Eye (tissue), 1 donor: Measurements from ENCODE around the gene CLASP1.
"Not testable (repeated sequence)": the region's sequence is repeated elsewhere in the genome, so short reads cannot be mapped to it uniquely, and the experiment has no call there.

Experiments
- DNase-seq: peaks from one replicate; pipeline ENCODE4 v3.0.0-alpha.2; 2015

CLASP1 gene

DNA sequence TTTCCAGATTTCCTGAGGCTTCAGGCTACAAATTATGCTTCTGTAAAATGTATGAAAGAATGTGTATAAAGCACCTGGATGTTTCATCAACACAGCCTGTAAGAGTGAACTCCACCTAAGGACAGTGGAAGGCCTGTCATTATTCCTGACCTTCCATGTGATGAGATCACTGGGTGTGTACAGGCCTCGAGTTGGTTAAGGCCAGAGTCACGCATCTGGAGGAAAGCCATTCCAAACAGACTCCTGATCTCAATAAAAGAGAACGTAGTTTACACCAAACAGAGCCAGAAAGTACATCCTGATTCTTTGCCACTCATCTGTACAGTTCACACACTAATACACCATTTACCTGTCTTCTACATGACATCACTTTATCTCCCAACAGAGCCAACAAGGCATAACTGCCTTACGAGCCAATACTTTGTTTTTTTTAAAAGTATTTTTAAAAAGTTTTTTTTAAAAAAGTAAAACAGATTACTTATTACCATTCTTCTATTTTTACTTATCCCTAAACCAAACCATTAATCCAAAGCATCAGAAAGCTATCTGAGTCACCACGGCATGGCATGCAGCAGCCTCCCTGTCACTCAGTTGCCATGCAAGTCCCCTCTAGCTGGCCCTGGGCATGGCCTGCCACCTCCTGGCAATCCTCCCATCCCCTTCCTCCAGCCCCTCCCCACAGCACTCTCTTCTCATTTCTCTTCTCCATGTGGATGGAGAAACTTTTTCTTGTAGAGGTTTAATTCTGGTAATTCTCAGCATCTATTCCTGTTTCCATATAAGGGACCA lies 285.4 kb downstream of the CLASP1 start:
- no peak for DNase-seq

DNA sequence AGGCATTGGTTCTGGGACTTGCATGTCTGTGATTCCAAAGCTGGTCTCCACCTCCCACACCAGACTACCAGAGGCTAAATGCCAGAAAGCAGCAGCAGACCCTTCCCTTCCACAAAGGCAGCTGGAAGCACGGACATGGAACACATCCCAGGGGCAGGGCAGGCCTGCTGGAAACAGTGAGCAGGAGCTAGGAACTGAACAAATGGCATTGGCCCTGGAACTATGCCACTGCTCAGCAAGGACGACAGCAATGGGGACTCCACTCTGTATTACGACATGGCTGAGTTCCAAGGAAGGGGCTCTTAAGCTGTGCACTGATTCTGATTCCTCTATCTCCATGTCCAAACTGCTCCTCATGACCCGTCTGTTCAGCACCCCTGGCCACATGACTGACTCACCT lies 286.5 kb downstream of the CLASP1 start:
- DNase-seq: no peak

DNA sequence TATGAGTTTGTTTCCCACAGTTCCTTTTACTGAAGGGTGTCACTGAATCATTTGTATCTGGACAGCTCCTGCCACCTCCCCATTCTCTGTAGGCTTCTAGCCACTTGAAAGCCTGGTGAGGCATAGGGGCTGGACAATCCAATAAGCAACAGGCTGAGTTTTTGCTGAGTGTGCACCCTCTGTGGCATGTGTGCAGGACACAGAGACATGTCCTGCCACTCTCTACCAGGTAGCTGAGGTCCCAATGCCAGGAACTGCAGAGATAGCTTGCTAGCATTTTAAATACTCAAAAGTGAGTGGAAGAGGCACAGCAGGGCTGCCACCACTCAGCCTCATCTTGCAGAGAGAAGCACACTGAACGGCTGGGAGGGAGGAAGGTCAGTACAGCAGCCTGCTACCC lies 287.0 kb downstream of the CLASP1 start:
- no peak for DNase-seq

DNA sequence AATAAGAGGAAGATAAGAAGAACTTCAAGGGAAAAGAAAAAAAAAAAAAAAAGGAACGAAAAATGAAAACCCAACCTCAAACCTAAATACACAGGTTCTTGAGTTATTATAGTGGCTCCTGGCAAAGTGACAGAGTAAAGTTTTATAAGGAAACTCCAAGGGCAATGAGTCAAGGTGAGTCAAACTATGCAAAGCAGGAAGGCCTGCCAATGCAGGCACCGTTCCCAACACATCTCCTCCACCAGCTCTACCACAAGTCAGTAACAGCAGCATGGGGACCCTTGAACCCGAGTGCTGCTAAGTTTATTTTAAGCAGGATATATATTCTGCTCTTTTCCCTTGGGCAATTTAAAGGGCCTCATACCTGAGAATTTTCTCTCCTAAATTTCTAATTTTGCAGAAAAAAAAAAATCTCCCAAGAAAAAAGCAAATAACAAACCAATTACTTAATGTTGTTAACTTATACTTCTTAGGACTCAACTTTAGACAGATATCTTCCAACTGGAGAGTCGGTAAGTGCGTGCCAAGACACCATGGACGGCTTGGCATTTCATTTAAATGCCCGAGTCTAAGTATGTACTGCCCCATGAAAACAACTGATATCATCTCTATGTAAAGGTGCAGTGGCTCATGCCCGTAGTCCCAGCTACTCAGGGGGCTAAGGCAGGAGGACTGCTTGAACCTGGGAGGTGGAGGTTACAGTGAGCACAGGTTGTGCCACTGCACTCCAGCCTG lies 288.5 kb downstream of the CLASP1 start:
- DNase-seq: no peak

DNA sequence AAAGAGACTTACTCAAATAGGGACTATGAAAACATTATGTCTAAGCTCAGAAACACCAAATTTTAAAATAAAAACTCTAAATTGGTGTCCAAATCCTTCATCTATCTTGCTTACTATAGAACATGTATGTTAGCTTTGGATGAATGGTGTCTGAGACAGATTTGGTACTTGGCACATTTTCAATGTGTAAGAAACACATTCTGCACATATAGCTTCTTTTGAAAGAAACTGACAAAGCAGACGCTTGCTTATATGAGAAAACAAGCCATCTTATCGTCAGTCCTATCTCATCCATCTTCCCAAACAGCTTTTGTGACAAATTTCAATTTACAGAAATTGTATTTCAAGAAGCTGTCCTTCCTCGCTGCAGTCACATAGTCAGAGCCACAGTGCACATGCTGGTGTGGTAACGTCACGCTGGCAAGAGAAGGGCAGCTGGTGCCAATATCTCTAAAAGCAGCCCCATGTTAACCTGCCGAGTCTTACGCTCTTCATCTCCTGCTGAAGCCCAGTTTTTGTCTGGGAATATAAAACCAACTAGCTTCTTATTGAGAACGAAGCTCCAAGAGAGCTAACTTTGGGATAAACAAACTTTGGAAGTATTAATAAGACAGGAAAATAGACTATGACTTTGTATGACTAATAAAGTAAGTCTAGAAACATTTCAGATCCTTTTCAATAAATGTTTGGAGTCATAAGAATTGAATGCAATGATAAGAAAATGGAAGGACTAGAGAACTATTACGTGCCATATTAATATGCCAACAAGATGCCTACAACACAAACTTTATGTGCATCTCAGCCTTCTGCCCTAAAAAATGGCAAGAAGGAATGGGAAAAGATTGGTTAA lies 289.3 kb downstream of the CLASP1 start:
- no peak for DNase-seq

DNA sequence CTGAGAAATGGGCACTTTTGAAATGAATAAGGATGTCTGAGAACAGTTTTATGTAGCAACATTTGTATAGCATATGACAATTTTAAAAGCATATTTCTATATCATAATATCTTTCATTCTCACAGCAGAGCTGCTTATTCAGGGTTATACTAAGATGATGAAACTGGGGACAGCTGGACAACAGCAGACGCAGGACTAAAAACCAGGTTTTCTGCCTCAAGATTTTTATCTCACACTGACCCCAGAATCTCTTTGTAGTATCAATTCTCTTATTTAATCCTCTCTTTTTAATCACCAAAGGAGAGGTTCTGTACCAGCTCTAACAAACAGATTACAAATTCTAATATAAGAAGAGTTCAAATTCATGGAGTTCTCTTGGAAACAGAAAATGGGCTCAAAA lies 290.1 kb downstream of the CLASP1 start:
- no peak for DNase-seq

DNA sequence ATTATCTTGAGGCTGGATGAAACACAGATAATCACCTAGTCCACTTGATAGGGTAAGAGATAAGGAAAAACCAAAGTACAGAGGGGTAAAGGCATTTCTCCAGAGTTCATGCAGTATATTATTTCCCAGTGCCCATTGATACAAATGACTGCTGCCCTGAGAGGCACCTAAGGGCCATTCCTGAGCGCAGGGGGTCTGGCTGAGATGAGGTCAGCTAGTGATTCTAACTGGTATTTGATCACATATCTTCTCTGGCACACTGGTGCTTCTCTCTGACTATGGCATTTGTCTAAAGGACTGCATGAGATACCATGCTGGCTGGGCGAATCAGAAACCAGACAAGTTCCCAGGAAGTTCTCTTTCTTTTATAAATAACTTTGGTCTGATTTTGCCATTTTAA lies 291.0 kb downstream of the CLASP1 start:
- DNase-seq: no peak

DNA sequence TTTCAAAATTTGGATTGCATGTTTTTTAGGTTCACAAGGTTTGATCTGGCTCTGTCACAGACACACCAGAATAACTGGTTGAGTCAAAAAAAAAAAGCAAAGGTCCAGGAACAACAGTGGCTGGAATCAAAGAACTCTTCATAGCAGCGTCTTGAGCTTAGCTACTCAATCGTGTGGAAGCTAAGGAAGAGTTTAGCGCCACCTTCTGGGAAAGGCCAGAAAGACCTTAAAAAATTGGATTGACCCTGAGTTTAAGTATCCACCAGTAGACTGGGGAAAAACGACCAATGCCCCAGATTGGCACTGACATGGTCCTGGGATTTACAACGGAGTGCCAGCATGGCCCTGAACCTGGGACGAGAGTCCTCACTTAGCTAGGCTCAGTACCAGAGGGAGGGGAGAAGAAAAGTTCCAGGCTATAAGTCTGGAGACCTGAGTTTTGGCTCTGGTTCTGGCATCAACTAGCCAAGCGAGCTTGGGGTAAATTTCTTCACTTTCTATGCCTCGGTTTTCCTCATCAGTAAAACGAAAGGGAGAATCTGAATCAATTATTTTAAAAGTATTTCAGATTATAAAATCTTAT lies 293.1 kb downstream of the CLASP1 start:
- peak; percentile 89 for DNase-seq

DNA sequence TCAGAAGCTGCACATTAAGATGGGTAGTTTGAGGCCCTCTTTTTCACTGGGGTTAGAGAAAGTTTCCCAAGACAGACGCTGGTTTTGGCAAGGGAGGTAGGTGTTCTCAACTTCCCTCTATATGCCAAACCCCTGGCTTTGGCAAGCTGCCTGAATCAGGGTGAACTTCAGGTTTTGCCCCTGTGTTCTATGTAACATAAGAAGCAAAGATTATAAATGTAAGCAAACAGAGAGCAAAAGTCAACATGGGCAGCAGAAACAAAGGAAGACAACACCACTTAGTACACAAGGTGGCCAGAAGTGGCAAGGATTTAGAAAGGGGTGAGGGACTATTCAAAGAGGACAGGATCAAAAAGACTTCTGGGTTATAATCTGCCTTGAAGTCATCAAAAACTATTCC lies 293.8 kb downstream of the CLASP1 start:
- no peak for DNase-seq

DNA sequence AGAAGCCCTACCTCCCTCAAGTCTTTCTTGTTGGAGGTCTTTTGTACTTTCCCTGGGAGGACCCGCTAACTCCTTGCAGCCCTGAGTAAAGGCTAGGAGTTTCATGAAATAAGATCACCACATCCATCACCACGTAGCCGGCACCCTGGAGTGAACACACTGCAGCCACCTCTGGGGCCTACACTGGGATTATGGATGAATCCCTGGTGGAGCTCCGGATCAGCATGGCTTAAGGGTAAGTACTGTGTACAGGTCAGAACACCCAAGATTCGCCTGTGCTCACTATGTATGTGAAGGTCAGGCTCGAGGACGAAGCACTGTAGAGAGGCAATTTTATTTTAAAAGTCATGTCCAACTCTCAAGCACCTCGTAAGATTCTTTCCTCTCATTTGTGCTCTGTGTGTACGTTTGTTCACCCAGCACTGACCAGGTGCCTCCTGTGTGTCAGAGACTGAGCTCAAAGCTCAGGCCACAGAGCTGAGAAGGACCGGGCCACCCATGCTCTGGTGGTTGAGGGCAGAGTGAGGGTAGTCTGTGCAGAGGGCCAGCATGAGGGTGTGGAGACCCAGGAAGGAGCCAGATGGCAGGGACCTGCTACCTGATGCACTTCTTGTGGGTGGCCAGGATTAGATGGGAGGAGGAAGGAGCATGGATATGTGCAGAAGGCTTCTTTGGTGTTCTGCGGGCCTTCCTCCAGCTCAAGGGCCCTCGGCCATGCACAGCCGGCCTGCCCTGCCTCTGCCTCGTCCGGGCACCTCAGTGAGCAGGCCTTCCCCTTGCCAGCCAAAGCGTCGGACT lies 297.5 kb downstream of the CLASP1 start:
- DNase-seq: no peak

DNA sequence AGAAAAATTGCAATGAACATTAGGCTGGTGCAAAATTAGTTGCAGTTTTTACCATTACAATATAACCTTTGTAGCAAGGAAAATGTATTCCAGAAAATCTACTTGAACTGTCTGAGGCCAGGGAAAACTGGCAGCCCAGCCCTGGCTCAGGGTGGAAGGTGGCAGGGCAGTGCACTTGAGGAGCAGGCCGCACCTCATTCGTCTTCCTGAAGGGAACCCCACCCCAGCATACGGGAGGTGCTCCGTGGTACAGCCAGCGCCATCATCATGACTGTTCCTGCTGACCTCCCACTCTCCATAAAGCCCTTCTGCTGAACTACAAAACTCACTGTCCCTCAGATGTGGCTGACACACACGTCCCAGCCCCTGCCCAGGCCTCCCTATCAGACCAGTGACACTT lies 298.4 kb downstream of the CLASP1 start:
- DNase-seq: no peak

DNA sequence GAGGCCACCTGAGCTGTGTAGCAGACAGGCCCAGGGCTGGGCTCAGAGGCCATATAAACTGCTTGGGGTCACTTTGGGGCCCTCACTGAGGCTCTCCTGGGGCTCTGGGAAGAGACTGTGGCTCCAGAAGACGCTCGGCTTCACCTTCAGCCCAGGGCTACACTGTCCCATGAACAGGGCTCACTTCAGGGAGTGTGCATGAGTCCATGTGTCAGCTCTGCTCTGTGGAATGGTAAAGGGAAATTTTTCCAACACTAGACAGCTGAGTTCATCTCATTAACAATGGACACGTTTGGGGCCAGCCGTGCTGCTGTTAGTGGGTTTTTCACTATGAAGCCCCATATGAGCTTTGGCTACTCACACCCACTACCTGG lies 298.9 kb downstream of the CLASP1 start:
- DNase-seq: no peak

DNA sequence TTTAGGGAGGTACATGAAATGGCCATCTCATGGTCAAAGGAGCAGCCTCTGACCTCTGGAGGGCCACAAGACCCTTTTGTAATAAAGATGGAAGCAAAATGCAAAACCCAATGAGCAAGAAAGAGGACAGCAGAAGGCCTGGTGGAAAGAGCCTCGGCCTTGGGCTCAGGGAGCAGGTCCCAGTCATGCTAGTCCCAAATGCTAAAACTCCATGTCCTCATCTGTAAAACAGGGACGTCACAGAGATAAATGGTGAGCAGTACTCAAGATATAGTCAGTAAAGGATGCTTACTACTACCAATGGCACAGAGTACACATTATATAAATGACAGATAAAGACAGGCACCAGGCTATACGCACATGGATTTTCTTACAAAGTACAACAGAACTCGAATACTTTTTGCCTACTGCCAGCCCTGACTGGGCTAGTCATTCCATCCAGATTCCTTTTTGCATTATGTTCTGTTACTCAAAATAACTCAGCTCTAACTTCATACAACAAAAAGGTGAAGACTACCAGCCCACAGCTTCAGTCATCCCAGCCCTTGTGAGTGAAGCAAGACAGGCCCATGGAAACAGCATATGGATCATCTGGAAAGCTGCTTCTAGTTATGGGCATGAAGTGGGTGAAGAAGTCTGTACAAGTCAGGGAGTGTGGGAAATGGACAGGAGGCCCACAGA lies 299.4 kb downstream of the CLASP1 start:
- DNase-seq: no peak

DNA sequence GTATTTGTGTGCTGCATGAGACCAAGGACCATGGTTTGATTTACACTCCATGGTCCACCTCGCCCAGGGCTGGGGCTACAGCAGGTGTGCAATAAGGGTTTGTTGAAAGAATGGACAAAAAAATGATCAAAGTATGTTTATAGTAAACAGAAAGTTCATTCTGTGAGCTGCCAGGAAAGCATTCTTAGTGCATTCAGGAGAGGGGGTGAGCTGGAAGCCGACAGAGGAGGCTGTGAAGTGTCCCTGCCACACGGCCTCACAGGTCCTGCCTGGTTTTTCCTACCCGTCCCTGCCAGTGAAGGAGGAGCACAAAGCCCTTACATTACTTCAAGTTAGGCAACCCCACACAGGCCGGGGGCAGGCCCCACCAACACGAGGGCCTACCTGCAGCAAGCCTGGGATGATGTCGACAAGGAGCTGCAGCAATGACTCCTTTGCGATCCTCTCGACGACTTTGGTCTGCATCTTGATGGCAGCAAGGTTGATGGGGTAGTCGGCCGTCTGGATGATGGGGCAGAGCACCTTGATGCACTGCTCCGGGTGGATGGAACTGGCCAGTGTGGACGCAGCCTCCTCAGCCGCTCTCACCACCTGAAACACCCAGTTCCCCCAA lies 301.0 kb downstream of the CLASP1 start:
- DNase-seq: no peak

DNA sequence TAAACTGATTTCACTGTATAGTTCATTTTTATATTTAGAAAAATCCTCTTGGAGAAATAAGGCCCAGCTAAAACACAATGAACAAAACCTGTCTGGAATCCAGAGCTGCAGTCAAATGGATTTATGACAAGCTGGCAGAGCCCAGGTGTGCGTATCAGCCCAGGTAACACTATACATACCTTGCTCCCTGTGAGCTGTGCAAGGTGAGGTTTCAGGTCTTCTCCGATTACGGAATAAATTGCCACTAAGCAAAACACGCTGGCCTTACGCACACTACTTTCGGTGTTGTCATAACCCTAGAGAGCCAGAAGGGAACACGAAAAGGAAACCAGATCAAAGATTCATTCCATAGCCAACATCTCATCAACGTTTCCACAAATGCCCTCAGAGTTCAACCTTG lies 302.4 kb downstream of the CLASP1 start:
- DNase-seq: no peak

DNA sequence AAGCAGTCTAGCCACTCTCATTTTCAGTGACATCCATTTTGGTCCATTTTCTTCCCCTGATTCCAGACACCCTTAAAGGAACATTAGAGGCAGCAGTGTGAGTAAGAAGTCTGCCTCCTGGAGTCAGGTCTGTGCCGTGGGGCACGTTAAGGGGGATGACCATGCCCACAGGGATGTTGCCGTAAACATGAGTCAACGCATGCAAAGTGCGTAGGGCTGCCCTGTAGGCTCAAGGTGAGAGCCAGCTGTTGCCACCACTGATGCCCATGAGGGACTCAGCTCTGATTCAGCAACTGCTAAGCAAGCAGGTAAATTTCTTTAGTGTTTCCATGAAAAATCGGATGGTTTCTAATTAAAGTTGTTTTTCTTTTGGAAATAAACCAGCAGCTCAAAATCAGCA lies 302.9 kb downstream of the CLASP1 start:
- no peak for DNase-seq

DNA sequence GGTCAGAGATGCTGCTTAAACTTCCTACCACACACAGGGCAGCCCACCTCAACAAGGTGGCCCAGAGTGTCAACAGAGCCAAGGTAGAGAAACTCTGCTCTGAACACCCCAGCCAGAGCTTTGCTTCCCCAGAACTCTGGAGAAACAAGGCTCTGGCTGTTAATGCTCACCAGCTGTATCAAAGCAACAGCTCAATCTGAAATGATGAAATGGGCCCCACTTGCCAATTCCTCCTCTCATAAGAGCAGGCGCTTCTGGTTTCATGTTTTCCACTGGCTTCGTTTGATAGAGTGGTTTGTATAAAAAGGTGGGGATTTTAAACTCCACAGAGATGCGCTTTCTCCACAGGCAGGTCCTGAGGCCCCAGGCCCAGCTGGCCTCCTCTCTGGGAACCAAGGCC lies 303.4 kb downstream of the CLASP1 start:
- no peak for DNase-seq

DNA sequence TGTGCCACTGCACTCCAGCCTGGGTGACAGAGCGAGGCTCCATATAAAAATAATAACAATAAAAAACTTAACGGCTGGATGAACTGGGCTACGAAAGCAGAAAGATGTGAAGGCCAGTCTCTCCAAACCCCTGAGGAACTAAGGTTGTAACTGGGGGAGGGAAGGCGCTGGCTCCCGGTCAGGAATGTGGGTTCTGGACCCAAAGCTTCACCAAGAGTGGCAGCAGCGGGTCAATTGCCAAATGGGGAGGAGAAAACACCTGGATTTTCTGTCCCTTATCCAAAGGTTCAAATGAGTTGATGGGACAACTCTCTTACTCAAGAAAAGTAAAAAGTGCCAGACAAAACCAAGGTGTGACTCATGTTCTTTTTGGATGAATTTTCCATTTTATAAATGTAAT lies 304.2 kb downstream of the CLASP1 start:
- DNase-seq: no peak

DNA sequence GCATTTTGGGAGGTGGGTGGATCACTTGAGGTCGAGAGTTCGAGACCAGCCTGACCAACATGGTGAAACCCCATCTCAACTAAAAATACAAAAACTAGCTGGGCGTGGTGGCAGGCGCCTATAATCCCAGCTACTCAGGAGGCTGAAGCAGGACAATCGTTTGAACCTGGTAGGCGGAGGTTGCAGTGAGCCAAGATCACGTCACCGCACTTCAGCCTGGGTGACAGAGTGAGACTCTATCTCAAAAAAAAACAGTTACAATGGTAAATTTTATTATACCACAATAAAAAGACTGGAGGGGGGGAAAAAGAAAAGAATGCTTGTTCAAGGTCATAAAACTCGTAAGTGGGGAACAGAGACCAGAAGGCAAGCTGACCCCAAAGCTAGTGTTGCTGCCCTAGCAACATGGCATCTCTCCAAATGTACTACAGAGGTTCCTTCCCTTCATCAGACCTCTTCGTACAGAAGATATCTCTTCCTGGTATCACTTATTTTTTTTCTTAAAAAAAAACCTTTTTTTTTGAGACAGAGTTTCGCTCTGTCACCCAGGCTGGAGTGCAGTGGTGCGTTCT lies 305.3 kb downstream of the CLASP1 start:
- DNase-seq: not testable (repeated sequence)

DNA sequence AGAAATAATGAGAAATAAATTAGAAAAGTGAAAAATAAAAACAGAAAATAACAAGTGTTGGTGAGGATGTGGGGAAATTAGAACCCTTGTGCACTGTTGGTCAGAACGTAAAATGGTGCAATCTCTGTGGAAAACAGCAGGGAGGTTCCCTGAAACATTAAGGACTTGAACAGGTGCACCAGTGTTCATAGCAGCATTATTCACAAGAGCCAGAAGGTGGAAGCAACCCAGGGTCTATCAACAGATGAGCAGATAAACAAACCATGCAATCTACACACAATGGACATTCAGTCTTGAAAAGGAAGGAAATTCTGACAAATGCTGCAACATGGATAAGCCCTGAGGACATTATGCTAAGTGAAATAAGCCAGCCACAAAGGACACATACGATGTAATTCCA lies 306.1 kb downstream of the CLASP1 start:
- DNase-seq: no peak

DNA sequence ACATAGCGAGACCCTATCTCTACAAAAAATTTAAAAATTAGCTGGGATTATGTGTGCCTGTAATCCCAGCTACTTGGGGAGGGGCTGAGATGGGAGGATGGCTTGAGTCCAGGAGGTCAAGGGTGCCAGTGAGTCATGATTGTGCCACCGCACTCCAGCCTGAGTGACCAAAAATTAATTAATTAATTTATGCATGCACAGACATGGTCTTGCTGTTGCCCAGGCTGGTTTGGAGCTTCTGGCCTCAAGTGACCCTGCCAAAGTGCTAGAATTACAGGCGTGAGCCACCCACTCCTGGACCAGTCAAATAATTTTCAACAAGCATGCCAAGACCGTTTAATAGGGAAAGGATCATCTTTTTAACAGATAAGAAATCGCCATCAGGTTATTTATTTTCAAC lies 306.5 kb downstream of the CLASP1 start:
- DNase-seq: no peak
